Pancreas (tissue), 10 donors: ENCODE results near the gene PGAP3. TPM values are rescaled to one million over a fixed set of nuclear protein-coding genes. Genes with fewer than 3 reads are reported as not detected.

Experiments
- ATAC-seq, 4 donors: fragments of 200-7000 bp; cut with Tn5 transposase; one replicate each; pipeline versions ENCODE4 v1.8.0 to v1.9.1; 2020; ENCODE audit warnings: mild to moderate bottlenecking in 4 of 4, moderate library complexity in 4 of 4
- DNase-seq, 6 donors: peaks; one replicate each; pipeline ENCODE4 v3.0.0-alpha.2; 2020
- FAIRE-seq: peaks from 2 replicates; lab custom pipeline; 2012; peaks lifted over from hg19 to GRCh38; lab: Jason Lieb, UNC
- H3K27ac ChIP-seq, 4 donors: fragments of 200-600 bp; sonication (generic); 1 replicate in 3 of 4; 2 replicates in 1 of 4; pipeline versions ENCODE4 v1.5.0 to v1.8.0; 2020
- H3K27me3 ChIP-seq, 4 donors: fragments of 200-600 bp; one replicate each; pipeline ENCODE4 v1.8.0; 2021
- H3K36me3 ChIP-seq, 3 donors: fragments of 200-600 bp; sonication (generic) in 1 of 3; one replicate each; pipeline versions ENCODE4 v1.5.0 to v1.8.0; 2020 to 2021
- H3K4me1 ChIP-seq, 3 donors: fragments of 200-600 bp; one replicate each; pipeline ENCODE4 v1.8.0; 2021
- H3K4me3 ChIP-seq, 4 donors: fragments of 200-600 bp; sonication (generic) in 2 of 4; one replicate each; pipeline versions ENCODE4 v1.5.0 to v1.8.0; 2020 to 2021
- H3K9me3 ChIP-seq, 4 donors: fragments of 200-600 bp; one replicate each; pipeline ENCODE4 v1.8.0; 2021
- WGBS, 2 donors: extraction: QIAGEN DNeasy Blood & Tissue Kit; methylation state at CpG; one replicate each; pipeline ENCODE4 v1.1.7; 2013; 5-methylcytosine and 5-hydroxymethylcytosine counted together
- intact Hi-C, 3 donors: fragments of 100-400 bp; cut with DNase I; formaldehyde crosslinking; loops; one replicate each; pipeline versions ENCODE4 v1.11.1 to v1.14.2; 2022
- polyA plus RNA-seq, 2 donors: library from polyadenylated mRNA; stranded (reverse); fragments of 200-250 nt; gene quantifications; one replicate each; pipeline ENCODE4 v1.2.3, GENCODE V29; 2013
- total RNA-seq, 6 donors: library from RNA; stranded (reverse); fragmentation: NEBNext Ultra II Directional in 4 of 6; extraction: Animal tissue kit (Norgen Biotek cat#: 25700) in 4 of 6; gene quantifications; one replicate each; pipeline versions ENCODE4 v1.2.1 to v1.2.4, GENCODE V29; 2021 to 2023
- TF ChIP-seq, protein P1 (sequence below), 4 donors: fragments of 200-600 bp; sonication (generic) in 3 of 4; IDR thresholded peaks; one replicate each; pipeline versions ENCODE4 v1.5.0 to v1.8.0; 2021; ENCODE audit warnings: antibody characterized with exemption in 4 of 4
- donor health status: healthy with polysubstance abuse.
- donor health status: DM: no; HTN: no; CAD: no; lungs with moderate emphysema.
- donor health status: DM: no; HTN: no; CAD: no.
- donor health status: control.
- donor health status: control.
- donor health status: Bipolar disorder and iron deficiency.
- donor health status: DM: yes; HTN: yes; CAD: no.
- donor health status: DM: no; HTN: no; CAD: no.
- donor health status: DM: no; HTN: no; CAD: no.
- donor health status: DM: yes; HTN: yes; CAD: no.

Gene PGAP3
- total and polyA plus RNA-seq, 8 donors: 19.4 to 46.3 (median 26.9) TPM

- H3K27ac ChIP-seq: no peak overlapping the region
- peaks cover 6 to 33% (median 14%) of the 10 kb centered on the region in 3 donors for H3K4me1 ChIP-seq
- DNase-seq (no peak), FAIRE-seq (no peak), ATAC-seq (no peak)
- TF ChIP-seq, protein P1, sequence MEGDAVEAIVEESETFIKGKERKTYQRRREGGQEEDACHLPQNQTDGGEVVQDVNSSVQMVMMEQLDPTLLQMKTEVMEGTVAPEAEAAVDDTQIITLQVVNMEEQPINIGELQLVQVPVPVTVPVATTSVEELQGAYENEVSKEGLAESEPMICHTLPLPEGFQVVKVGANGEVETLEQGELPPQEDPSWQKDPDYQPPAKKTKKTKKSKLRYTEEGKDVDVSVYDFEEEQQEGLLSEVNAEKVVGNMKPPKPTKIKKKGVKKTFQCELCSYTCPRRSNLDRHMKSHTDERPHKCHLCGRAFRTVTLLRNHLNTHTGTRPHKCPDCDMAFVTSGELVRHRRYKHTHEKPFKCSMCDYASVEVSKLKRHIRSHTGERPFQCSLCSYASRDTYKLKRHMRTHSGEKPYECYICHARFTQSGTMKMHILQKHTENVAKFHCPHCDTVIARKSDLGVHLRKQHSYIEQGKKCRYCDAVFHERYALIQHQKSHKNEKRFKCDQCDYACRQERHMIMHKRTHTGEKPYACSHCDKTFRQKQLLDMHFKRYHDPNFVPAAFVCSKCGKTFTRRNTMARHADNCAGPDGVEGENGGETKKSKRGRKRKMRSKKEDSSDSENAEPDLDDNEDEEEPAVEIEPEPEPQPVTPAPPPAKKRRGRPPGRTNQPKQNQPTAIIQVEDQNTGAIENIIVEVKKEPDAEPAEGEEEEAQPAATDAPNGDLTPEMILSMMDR (IDR thresholded peaks at IDR 0.05): no peak
- no peaks in the 10 kb centered on the region for H3K27me3 ChIP-seq
- H3K9me3 ChIP-seq: no peaks in the 10 kb centered on the region
- H3K4me3 ChIP-seq: peak overlapping the region in 1 of 4 donors; percentile 94
- no peaks in the 10 kb centered on the region for H3K36me3 ChIP-seq
- intact Hi-C loops: no loop called here
- WGBS, 2 donors: 84 to 90% methylated on average over 7 of the region's 7 CpGs
Measured at GRCh38 chr17:39638317-39638716, 49.5 kb downstream of the PGAP3 start.

- intact Hi-C loops: no loop called here
- TF ChIP-seq, protein P1 (IDR thresholded peaks at IDR 0.05): no peak
- FAIRE-seq: no peak
- WGBS, 2 donors: 1% methylated on average over 62 to 69 of the region's 69 CpGs
- ATAC-seq: peak; percentile 87 to 92 (median 91)
- Histone ChIP-seq H3K9me3 (no peaks in the 10 kb centered on the region), H3K4me3 (peak within 1 kb of the TSS; percentile 61 to 94 (median 70)), H3K4me1 (peaks cover 6 to 33% (median 14%) of the 10 kb centered on the region in 3 donors), H3K27ac (peak within 1 kb of the TSS; percentile 54 to 82 (median 81)), H3K36me3 (no peaks in the 10 kb centered on the region), H3K27me3 (no peaks in the 10 kb centered on the region)
- DNase-seq: peak; percentile 89 to 96 (median 92)
Measured at GRCh38 chr17:39636927-39637736, 50.7 kb downstream of the PGAP3 start, which contains the start of gene STARD3. STARD3 (plus strand) TSS chr17:39637144; CDS start chr17:39653532, 16,388 bp downstream.

- no peaks in the 10 kb centered on the region for H3K27me3 ChIP-seq
- TF ChIP-seq, protein P1 (IDR thresholded peaks at IDR 0.05): no peak
- peak overlapping the region; percentile 61 to 94 (median 70) for H3K4me3 ChIP-seq
- DNase-seq (no peak), FAIRE-seq (no peak), ATAC-seq (peak in 1 of 4 donors; percentile 1)
- intact Hi-C loops: no loop called here
- no peaks in the 10 kb centered on the region for H3K36me3 ChIP-seq
- peak overlapping the region; percentile 54 to 82 (median 81) for H3K27ac ChIP-seq
- H3K4me1 ChIP-seq: peaks cover 6 to 36% (median 14%) of the 10 kb centered on the region in 3 donors
- H3K9me3 ChIP-seq: no peaks in the 10 kb centered on the region
- WGBS, 2 donors: 27 to 28% methylated on average over 6 of the region's 6 CpGs
Measured at GRCh38 chr17:39636587-39636926, 51.3 kb downstream of the PGAP3 start.

- Histone ChIP-seq H3K4me1 (peaks cover 6 to 36% (median 14%) of the 10 kb centered on the region in 3 donors), H3K27me3 (no peaks in the 10 kb centered on the region), H3K9me3 (no peaks in the 10 kb centered on the region), H3K27ac (no peak overlapping the region), H3K4me3 (no peak overlapping the region), H3K36me3 (no peaks in the 10 kb centered on the region)
- WGBS, 2 donors: 82 to 83% methylated on average over 8 of the region's 8 CpGs
- FAIRE-seq (no peak), ATAC-seq (no peak), DNase-seq (no peak)
- intact Hi-C loops: no loop called here
- TF ChIP-seq, protein P1 (IDR thresholded peaks at IDR 0.05): no peak
Measured at GRCh38 chr17:39635614-39636176, 52.2 kb downstream of the PGAP3 start.
